Measurements from ENCODE around the gene ENDOD1.

The ENDOD1 gene

GRCh38 chr11:95144313-95145235, 54.9 kb downstream of the ENDOD1 start:
- no peak for DNase-seq

- no peak for DNase-seq
Observed at GRCh38 chr11:95145430-95146060, 55.9 kb downstream of the ENDOD1 start.

GRCh38 chr11:95147364-95147905, 57.8 kb downstream of the ENDOD1 start:
- DNase-seq: no peak

GRCh38 chr11:95148406-95148805, 58.8 kb downstream of the ENDOD1 start:
- DNase-seq: no peak

GRCh38 chr11:95148938-95149337, 59.3 kb downstream of the ENDOD1 start:
- no peak for DNase-seq

GRCh38 chr11:95149651-95150364, 60.2 kb downstream of the ENDOD1 start:
- DNase-seq: no peak

GRCh38 chr11:95150956-95151684, 61.5 kb downstream of the ENDOD1 start:
- peak; percentile 67 for DNase-seq

GRCh38 chr11:95152876-95153856, 63.5 kb downstream of the ENDOD1 start:
- no peak for DNase-seq

- DNase-seq: no peak
Observed at GRCh38 chr11:95153857-95154246, 64.2 kb downstream of the ENDOD1 start.

- peak; percentile 26 for DNase-seq
Observed at GRCh38 chr11:95154514-95154913, 64.9 kb downstream of the ENDOD1 start.

- no peak for DNase-seq
Observed at GRCh38 chr11:95155385-95155784, 65.7 kb downstream of the ENDOD1 start.

GRCh38 chr11:95156133-95156721, 66.6 kb downstream of the ENDOD1 start:
- no peak for DNase-seq

- no peak for DNase-seq
Observed at GRCh38 chr11:95156916-95157541, 67.4 kb downstream of the ENDOD1 start.

- no peak for DNase-seq
Observed at GRCh38 chr11:95157824-95158223, 68.2 kb downstream of the ENDOD1 start.

GRCh38 chr11:95161248-95161647, 71.6 kb downstream of the ENDOD1 start:
- DNase-seq: no peak

GRCh38 chr11:95163106-95163505, 73.5 kb downstream of the ENDOD1 start:
- no peak for DNase-seq

GRCh38 chr11:95165638-95166037, 76.0 kb downstream of the ENDOD1 start:
- no peak for DNase-seq

- no peak for DNase-seq
Observed at GRCh38 chr11:95166781-95167180, 77.1 kb downstream of the ENDOD1 start.

- no peak for DNase-seq
Observed at GRCh38 chr11:95170294-95170693, 80.6 kb downstream of the ENDOD1 start.

GRCh38 chr11:95175818-95176380, 86.3 kb downstream of the ENDOD1 start:
- DNase-seq: no peak
